NCI-H2196 treated with DMSO at 0.1 percent for 48 hours (cell line): ENCODE results near the gene OSBP2.

Source experiments
- DNase-seq: peaks from one replicate; lab custom pipeline; 2025; ENCODE audit not compliant: unreplicated experiment; lab: John Stamatoyannopoulos, UW

OSBP2 gene

GRCh38 chr22:30802202-30803166 is 107.8 kb downstream of the OSBP2 start:
- no peak for DNase-seq

DNA sequence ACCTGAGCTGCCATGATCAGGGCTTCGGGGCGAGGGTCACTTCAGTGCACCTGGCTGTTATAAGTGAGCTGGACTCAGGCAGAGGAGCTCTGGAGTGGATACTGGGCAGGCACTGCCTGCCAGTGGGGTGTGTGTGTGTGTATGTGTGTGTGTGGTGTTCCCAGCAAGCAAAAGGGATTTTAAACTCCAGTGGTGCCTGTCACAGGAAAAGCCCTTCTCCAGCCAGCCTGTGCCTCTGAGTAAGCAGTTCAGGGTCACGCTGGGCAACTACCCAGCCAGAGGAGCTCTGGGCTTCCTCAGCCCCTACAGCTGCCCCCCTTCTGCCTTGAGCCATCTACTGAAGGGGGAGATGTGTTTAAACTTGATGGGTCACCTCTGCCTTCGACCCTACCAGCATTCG is 109.0 kb downstream of the OSBP2 start:
- no peak for DNase-seq

- no peak for DNase-seq
Observed at GRCh38 chr22:30804626-30805025, 110.0 kb downstream of the OSBP2 start.

GRCh38 chr22:30806391-30806861 is 111.8 kb downstream of the OSBP2 start:
- DNase-seq, result peak; percentile 31

DNA sequence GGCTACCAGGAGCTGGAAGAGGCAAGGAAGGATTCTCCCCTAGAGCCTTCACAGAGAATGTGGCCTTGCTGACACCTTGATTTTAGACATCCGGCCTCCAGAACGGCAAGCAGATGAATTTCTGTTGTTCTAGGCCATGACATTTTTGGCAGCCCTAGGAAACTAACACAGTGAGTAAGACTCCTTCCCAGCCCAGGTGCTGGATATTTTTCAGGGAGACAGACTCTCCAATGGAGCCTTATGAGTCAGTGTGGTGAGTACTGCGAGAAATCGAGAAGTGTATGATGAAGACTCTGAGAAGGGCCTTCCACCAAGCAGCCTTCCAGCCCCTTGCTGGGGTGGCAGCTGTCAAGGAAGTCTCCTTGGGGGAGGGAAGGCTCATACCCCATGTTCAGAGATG is 114.4 kb downstream of the OSBP2 start:
- DNase-seq, result no peak

DNA sequence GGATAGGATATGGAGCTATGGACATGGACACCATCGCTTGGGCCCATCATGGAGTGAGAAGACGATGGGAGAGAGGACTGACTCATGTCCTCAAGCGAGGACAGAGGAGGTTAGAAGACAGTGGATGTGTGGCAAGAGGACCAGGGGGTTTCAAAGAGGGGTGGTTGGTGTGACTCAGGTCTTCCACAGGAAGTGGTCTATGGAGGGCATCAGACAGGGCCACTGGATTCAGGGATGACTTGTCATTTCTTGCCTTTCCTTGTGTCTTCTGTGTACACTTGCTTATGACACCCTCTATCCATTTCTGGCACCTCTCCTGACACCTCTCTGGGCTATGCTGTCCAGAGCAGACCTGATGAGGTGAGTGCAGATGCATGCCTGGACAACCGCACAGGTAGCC is 115.4 kb downstream of the OSBP2 start:
- DNase-seq, result no peak

GRCh38 chr22:30813936-30814335 is 119.3 kb downstream of the OSBP2 start:
- DNase-seq, result no peak

GRCh38 chr22:30816413-30816812 is 121.7 kb downstream of the OSBP2 start:
- DNase-seq, result no peak

- no peak for DNase-seq
Observed at GRCh38 chr22:30821381-30821780, 126.7 kb downstream of the OSBP2 start.

DNA sequence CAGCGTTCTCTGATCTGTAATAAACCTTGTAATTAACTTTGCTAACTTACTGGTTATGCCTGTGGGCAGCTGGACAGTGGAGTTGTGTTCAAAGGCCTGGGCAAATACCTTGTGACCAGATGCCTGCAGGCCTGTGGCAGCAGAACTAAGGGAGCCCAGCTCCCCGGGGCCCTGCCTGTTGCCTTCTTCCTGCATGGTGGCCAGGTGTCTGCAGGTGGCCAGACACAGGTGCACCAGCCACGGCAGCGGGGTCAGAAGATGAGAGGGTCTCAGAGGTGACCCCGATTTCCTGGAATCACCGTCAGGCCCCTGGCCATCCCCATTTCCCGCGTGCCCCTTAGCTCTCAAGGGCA is 127.2 kb downstream of the OSBP2 start:
- DNase-seq, result no peak

DNA sequence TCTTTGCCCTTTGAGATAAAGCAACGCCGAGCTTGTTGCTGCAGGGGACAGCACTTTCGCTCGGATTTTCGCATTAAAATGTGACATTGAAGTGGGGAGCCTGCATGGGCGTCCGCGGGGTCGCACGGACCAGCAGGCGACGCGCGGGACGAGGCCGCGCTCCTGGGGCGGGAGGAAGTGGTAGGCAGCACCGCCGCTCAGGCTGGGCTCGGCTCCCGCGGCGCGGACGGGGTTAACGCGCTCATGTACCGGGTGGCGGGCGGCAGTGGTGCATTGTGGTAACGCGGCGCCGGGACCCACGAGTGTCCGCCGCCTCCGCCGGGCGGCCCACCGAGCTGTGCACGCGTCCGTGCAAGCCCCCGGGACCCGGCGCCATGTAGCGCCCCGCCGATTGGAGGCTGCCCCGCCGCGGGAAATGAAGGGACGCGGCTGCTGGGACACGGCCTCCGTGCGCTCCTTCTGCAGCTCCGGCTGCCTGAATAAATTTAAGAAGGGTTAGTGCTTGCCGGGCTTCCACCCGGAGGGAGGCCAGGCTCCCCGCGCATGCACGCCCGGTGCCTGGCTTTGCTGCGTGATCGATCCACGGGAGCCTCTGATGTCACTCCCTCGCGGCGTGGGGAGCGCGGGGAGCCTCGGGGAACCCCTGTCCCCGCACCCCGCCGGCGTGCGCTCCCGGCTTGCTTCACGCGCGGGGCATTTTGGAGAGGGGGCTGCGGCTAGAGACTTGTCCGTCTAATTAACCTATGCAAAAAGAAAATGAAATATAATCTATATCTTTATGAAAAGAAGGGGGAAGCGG is 127.7 kb downstream of the OSBP2 start:
- no peak for DNase-seq

DNA sequence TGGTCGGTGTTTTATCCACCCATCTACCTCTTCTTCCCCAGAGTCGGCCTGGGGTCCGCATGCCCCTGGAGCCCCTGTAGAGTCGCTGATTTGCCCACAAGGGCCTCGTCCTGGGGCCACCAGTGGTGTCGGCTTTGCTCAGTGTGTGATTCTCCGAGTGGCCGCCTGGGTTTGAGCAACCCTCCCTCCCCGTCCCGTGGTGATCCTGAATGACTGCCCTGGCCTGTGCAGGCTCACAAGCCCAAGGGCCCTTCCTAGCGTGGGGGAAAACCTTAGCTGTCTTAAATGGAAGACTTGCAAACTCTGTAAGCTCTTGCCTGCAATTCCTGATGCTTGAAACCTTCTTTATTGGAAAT is 128.3 kb downstream of the OSBP2 start:
- DNase-seq, result no peak

DNA sequence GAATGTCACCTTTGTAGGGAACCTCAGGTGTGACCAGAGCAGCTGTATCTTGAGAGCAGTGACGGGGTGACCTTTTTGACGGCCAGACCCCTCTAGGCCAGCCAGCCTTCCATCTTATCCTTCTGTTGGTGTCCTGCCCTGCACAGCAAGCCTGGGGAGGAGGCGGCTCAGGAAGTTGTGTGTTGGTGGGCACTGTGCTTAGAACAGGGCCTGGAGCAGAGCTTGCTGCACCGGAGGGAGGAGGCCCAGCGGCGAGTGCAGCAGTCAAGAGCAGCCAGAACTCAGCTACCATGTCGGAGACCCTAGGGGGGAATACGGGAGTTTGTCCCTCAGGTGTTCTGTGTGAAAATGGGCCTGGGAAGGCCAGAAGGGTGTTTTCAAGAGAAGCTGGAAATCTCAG is 129.4 kb downstream of the OSBP2 start:
- no peak for DNase-seq

DNA sequence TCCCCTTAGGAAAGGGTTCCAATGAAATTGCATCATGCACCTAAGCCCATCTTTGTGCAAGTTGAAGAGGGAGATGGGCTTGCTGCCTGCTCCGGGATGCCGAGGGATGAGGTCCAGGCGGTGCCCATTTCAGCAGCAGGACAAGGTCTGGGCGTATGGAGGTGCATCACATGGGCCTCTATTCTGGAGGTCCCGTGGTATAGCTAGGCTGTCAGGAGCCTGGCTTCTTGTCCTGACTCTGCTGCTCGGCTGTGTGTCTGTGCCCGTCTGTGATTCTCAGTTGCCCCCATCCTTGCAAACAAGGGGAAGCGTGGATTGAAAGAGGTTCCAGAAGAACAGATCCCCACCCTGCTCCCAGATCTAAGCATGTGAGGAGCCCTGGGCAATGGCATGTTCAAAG is 130.0 kb downstream of the OSBP2 start:
- DNase-seq, result no peak

DNA sequence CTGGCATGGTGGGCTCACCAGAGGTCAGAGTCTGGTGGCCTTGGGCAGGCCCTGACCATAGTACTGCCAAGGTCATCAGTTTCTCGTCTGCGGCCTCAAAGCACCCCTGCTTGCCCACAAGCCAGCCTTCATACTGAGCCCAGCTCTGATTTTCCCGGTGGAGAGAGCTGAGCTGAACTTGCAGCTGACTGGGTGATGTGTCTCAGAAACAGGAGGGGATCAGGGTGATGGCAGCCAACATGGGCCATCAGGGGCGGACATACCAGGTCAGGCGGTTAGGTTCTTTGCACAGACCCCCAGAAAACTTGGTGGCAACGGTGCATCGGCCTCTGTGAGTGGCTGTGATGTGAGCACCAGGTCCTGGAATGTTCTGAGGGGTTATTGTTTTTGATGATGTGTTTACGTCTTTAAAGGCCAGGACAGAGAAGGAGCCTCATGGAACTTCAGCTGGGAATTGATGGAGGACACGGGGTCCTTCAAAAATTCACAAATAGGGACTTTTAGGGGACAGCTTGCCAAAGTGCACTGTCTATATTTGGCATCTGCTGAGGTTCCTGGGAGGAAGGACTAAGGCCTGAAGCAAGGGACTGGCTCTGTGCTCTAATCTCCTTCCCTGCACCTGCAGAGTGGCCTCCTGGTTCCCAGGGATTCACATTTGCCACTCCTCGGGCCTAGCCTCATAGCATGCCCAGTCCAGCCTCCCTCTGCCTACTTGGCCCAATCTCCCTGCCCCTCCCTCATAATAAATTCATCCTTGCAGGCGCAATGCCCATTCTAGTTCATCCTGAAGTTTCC is 131.2 kb downstream of the OSBP2 start:
- DNase-seq, result no peak

- no peak for DNase-seq
Observed at GRCh38 chr22:30826670-30827355, 132.1 kb downstream of the OSBP2 start.

GRCh38 chr22:30827646-30828045 is 133.0 kb downstream of the OSBP2 start:
- DNase-seq, result no peak

DNA sequence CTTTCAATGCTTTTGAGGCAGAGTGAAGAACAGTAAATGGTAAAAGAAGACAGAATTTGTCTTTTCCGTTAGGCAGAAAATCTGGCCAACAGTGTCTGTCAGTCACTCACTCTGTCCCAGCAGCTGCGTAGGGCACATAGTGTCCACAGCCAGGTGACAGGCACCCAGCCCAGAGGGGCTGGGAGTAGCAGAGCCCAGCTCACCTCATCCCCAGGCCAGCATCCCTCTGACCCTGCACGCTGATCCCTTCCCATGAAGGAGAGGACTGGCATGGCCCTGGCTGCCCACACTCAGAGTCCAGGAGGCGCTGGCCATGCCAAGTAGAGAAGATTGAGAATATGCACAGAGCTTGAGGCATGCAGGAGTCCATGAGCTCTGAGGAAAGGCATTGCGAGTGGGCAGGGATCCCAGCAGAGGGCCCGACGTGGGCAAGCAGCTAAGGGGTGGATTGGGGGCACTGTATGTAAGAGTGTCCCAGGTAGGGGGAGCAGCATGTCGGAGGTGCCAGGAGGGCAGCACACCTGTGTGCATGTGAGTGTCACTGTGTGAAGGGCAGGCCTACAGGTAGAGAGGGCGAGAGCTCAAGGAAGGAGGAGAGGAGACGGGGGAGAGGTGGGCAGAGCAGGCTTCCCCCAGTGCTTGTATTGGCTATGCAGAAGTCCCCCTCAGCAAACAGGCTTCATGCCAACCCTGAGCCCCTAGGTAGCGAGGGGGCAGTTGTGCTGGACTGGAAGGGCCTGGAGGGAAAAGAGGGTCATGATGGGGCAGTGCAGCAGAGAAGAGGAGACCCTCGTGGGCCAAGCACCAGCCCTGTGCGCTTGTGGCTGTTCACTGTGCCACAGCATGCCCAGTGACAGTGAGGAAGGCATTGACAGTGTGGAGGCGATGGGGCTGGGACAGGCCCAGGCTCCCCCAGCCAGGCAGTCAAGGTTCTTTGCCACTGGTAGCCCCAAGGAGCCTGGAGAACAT is 133.8 kb downstream of the OSBP2 start:
- DNase-seq, result no peak

- DNase-seq, result no peak
Observed at GRCh38 chr22:30829901-30830550, 135.4 kb downstream of the OSBP2 start.
